Measurements from ENCODE around the gene CROCC.

The CROCC gene

GRCh38 chr1:16971341-16972188 is 49.8 kb downstream of the CROCC start:
- peak in 1 of 2 experiments; percentile 26 for DNase-seq

DNA sequence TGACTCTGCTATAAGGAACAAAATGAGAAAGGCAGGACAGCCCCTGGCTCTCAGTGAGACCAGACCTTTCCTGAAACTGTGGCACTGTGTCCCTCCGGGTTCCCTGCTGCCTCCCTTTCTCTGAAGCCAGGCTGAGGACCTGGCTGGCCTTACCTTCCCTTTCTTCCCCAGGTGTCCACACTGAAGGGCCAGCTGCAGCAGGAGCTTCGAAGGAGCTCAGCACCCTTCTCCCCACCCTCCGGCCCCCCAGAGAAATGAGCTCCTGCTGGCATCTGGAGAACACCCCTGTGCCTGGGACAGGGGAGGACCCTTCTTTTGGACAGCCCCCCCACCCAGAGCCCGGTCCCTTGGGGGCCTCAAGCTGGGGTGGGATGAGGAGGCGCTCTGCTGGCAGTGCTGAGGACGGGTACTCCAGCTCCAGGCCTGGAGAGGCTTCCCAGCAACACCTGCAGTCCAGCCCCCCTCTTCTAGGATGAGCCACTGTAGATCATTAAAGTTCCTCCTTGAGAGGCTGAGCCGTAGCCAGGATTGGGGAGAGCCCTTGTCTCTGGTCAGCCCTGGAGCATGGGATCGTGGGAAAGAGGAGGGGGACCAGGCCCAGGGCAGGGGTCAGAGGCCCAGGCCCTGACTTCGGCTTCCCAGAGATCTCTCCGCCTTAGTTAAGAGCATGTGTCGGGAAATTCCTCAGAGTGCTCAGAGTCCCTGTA is 50.6 kb downstream of the CROCC start:
- DNase-seq = no peak

GRCh38 chr1:16973215-16973614 is 51.5 kb downstream of the CROCC start:
- no peak for DNase-seq

DNA sequence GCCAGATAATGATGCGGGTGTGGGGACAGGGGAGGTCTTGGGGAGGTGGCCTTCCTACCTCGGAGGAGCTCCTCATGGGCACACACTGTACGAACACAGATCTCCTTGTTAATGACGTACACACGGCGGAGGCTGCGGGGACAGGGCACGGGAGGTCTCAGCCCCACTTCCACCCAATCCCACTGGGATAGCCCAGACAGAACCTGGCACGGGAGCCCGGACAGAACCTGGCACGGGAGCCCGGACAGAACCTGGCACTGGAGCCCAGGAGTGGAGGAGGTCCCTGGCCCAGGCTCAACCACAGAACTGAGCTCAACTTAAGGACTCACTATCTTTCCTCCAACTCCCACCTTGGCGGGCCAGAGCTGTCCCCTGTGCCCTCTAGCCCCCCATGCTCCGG is 53.5 kb downstream of the CROCC start:
- no peak for DNase-seq

- no peak for DNase-seq
Observed at GRCh38 chr1:16975838-16976237, 54.1 kb downstream of the CROCC start.

DNA sequence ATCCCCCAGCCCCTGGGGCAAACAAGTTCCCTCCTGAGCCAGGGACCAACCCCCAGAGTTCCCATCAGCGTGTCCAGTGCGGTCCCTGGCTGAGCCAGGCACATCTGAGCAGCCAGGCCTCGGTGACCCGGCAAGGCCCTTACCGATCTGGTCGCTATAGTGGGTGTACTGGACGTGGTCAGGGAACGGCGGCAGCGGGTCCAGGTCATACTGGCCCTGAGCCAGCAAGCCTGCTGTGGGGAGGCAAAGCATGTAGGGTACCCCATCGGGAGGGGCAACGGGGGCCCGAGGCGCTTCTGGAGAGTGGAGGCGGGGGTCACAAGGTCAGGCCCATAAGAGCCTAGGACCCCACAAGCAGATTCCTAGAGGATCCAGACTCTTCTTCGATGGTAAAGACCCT is 55.2 kb downstream of the CROCC start:
- no peak for DNase-seq

GRCh38 chr1:16977377-16977776 is 55.6 kb downstream of the CROCC start:
- no peak for DNase-seq

- DNase-seq = no peak
Observed at GRCh38 chr1:16978139-16978538, 56.4 kb downstream of the CROCC start.

DNA sequence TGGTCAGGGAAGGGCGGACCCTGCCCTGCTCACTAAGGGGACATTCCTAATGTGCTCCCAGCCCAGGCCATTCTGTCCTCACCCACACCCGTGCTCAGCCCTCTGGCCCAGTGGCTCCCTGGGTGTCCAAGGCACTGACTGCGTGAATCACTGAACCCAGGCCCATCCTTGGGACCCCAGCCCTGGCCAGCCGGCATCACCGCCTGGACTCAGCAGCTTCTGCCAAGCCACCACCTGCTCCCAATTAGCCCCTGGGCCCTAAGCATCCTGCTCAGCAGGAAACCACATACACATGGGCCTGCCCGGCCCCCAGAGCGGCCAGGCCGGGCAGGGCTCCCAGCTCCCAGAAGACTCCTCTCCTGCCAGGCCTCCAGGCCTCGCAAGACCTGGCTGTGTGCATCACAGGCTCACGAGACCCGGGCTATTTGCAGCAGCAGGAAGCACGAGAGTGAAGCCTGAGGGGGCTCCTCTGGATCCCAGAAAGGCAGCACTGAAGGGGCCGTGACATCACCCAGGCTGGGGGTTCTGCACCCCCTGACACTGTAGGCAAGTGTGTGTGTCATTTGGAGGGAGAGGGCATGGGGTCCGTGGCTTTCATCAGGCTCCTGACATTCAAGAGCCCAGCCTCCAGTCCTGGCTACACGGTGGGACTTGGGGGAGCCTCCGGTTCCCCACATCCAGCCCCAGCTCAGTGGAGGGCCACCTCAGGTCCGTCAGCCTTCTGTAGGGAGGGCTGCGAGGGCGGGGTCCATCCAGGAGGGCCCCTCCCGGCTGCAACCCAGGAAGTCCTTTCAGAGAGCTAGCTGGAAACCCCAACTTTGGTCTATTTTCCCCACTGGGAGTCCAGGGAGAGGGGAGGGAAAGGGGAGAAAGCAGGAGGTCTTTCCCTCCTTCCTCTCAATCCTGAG is 57.1 kb downstream of the CROCC start:
- DNase-seq = no peak

DNA sequence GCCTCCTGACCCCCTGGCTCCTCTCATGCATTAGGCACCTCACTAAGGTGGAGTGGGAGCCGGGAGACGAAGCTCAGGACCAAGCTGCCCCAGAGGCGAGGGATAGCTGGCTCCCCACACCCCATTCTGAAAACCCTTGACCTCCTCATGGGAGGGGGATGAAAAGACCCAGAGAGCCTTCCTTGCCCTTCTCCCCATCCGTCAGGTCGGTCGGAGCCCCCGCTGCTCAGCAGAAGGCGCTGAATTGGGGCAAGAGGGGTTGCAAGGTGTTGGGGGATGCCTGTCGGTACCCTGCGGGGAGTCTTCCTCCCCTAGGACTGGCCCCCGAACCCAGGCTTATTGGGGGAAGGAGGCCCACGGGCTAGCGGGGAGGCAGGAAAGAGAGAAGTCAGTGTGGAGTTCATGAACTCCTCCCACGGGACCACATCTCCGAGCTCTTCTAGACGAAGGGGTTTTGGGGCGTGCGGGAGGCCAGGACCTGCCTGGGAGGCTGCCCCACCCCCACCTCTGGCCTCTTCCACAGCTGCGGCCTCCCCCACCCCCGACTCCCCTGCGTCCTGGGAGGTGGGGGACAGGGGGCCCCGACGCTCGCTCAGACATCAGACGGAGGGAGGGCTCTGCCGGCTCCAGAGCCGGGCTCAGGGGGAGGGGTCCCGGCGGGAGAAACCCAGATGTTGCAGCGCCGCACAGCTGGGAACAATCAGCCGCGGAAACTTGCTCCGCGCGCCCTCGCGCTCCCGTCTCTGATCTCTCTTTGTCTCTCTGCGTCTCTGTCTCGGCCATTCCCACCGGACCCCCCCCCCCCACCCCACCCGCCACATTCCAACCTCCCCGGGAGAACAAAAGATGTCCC is 58.0 kb downstream of the CROCC start:
- DNase-seq = no peak

GRCh38 chr1:16980473-16981268 is 58.9 kb downstream of the CROCC start, which contains the start of gene MFAP2:
Gene MFAP2 (minus strand): TSS chr1:16980620. CDS start chr1:16978273, 2,347 bp downstream.
- DNase-seq = no peak

- DNase-seq = no peak
Observed at GRCh38 chr1:16981269-16981849, 59.6 kb downstream of the CROCC start.

DNA sequence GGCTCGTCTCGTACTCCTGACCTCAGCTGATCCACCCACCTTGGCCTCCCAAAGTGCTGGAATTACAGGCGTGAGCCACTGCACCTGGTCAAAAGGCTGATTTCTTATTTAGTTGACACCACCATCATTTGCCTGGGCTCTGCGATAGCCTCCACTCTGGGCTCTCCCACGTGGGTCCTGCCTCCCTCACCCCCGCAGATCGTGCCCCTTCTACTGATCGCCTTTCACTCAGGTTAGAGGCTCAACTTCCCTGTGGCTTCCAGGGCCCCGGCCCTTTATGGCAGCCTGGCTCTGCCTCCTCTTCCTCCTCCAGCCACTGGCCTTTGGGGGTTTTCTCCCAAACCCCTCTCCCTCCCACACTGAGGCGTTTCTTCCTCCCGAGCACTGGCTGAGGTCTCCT is 61.2 kb downstream of the CROCC start:
- no peak for DNase-seq

DNA sequence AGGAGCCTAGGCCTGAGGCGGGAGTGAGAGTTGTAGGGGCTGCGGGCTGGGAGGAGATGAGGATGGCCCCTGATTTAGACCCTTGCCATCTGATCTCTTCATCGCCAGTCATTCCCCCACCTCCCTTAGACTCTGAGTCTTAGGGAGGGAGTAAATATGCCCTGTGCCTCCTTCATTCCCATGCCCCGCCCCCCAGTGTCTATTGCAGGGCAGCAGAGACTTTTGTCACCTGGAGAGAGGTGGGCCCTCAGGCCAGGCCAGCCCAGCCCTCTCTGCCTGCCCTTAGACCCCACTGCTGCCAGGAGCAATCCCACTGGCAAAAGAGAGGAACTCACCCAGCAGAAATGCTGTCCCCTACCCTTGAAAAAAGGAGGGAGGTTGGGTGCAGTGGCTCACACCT is 61.9 kb downstream of the CROCC start:
- DNase-seq = no peak

DNA sequence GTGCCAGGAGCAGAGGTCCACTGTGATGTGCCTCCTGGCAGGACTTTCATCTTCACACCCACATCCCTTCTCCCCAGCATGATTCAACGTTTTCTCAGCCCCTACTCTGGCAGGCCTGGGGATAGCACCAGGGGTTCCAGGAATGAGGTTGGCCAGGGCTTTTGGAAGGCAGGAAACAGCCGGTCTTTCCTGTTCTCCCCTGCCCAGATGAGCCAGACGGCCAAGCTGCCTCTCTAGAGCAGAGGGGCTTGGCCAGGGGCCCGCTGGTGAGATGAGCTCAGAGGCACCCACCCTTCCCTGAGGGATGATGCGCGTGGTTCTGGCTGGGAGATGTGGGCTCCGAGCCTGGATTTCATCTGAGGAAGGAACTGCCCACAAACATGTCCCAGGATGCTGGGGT is 63.0 kb downstream of the CROCC start:
- DNase-seq = no peak

DNA sequence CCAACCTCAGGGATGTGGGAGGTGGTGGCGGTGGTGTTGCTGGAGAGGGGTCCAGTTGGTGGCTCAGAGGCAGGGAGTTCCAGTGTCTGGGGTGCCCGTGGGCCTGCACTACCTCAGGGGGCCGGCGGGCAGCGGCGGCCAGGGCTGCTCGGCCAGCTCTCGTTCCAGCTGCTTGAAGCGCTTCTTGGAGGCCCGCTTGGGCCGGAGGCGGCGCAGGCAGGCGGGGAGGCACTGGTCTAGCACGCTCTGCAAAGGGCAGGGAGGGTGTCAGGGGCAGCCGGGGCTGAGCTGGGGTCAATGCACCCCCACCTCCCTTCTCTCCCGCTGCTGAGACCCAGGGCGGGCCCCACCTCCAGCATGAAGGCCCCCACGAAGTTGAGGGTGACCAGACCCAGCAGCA is 64.4 kb downstream of the CROCC start:
- DNase-seq = no peak

DNA sequence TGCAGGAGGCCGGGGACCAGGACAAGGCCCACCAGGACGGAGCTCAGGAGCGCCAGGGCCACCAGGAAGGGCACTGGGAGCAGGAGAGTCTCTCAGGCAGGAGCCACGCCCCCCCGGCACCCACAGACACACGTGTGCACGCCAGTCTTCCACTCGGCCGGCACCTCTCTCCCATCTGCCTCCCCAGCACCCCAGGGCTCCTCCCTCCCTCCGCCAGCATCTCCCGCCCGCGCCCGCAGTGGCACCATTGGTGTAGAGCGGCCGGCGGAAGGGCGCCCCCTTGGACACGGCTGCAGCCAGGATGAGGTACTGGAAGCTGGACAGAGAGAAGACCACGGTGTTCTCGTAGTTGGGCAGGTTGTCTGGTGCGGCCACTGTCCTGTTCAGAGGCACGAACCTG is 64.8 kb downstream of the CROCC start:
- no peak for DNase-seq

- DNase-seq = no peak
Observed at GRCh38 chr1:16986962-16987361, 65.2 kb downstream of the CROCC start.

- no peak for DNase-seq
Observed at GRCh38 chr1:16988210-16988609, 66.5 kb downstream of the CROCC start.

- DNase-seq = no peak
Observed at GRCh38 chr1:16989676-16990391, 68.1 kb downstream of the CROCC start.
